ENCODE measurements around the gene ATP9B. TPM values are rescaled to one million over a fixed set of nuclear protein-coding genes. Genes with fewer than 3 reads are reported as not detected.

The ATP9B gene
- total RNA-seq, 1 donor from 2014 or later, result 37.3 TPM

DNA sequence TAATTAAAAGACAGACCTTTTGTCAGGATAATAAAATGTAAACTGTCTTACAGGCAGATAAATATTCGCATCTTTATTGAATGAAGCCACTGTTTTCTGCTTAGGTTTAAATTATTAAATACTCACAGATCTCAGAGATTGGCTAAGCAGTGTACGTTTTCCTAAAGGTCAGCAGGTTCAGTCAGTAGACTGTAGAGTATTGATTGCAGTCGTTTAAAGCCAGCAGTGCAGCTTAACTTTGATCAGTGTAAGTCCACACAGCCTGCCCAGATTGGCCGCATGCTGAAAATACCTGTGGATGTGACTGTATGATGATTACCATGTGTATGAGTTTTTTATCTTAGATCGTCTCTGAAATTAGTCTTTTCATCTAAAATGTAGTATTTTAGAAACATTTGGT is 42.3 kb downstream of the ATP9B start:
- no peaks in the 10 kb centered on the region for H3K9me3 Mint-ChIP-seq (ENCODE audit: unreplicated experiment)

GRCh38 chr18:79117385-79117784 is 48.2 kb downstream of the ATP9B start:
- H3K27ac Mint-ChIP-seq (ENCODE audit: unreplicated experiment), result no peak overlapping the region
- peaks cover 3% of the 10 kb centered on the region for H3K36me3 Mint-ChIP-seq (ENCODE audit: low read depth, unreplicated experiment)
- H3K9me3 Mint-ChIP-seq (ENCODE audit: unreplicated experiment), result no peaks in the 10 kb centered on the region
- TF ChIP-seq, protein P1, sequence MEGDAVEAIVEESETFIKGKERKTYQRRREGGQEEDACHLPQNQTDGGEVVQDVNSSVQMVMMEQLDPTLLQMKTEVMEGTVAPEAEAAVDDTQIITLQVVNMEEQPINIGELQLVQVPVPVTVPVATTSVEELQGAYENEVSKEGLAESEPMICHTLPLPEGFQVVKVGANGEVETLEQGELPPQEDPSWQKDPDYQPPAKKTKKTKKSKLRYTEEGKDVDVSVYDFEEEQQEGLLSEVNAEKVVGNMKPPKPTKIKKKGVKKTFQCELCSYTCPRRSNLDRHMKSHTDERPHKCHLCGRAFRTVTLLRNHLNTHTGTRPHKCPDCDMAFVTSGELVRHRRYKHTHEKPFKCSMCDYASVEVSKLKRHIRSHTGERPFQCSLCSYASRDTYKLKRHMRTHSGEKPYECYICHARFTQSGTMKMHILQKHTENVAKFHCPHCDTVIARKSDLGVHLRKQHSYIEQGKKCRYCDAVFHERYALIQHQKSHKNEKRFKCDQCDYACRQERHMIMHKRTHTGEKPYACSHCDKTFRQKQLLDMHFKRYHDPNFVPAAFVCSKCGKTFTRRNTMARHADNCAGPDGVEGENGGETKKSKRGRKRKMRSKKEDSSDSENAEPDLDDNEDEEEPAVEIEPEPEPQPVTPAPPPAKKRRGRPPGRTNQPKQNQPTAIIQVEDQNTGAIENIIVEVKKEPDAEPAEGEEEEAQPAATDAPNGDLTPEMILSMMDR (IDR thresholded peaks at IDR 0.05; ENCODE audit: unreplicated experiment), result no peak
- H3K4me1 Mint-ChIP-seq (ENCODE audit: unreplicated experiment), result peaks cover 15% of the 10 kb centered on the region
- no peak overlapping the region for H3K4me3 Mint-ChIP-seq (ENCODE audit: unreplicated experiment)
- no peak for DNase-seq (ENCODE audit: low spot score)
- H3K27me3 Mint-ChIP-seq (ENCODE audit: unreplicated experiment), result no peaks in the 10 kb centered on the region

More for the DNA sequence above, 42.3 kb downstream of the ATP9B start:
- no peak overlapping the region for H3K4me3 Mint-ChIP-seq (ENCODE audit: unreplicated experiment)
- TF ChIP-seq, protein P1 (IDR thresholded peaks at IDR 0.05; ENCODE audit: unreplicated experiment), result no peak
- no peak for DNase-seq (ENCODE audit: low spot score)
- H3K4me1 Mint-ChIP-seq (ENCODE audit: unreplicated experiment), result peaks cover 7% of the 10 kb centered on the region
- no peak overlapping the region for H3K27ac Mint-ChIP-seq (ENCODE audit: unreplicated experiment)
- peaks cover 9% of the 10 kb centered on the region for H3K36me3 Mint-ChIP-seq (ENCODE audit: low read depth, unreplicated experiment)
- H3K27me3 Mint-ChIP-seq (ENCODE audit: unreplicated experiment), result no peaks in the 10 kb centered on the region

- H3K27me3 Mint-ChIP-seq (ENCODE audit: unreplicated experiment), result no peaks in the 10 kb centered on the region
- H3K9me3 Mint-ChIP-seq (ENCODE audit: unreplicated experiment), result no peaks in the 10 kb centered on the region
- H3K36me3 Mint-ChIP-seq (ENCODE audit: low read depth, unreplicated experiment), result peaks cover 3% of the 10 kb centered on the region
- no peak overlapping the region for H3K4me3 Mint-ChIP-seq (ENCODE audit: unreplicated experiment)
- peaks cover 15% of the 10 kb centered on the region for H3K4me1 Mint-ChIP-seq (ENCODE audit: unreplicated experiment)
- TF ChIP-seq, protein P1 (IDR thresholded peaks at IDR 0.05; ENCODE audit: unreplicated experiment), result no peak
- no peak overlapping the region for H3K27ac Mint-ChIP-seq (ENCODE audit: unreplicated experiment)
- no peak for DNase-seq (ENCODE audit: low spot score)
Measured at GRCh38 chr18:79117788-79118187, 48.6 kb downstream of the ATP9B start.

- peaks cover 15% of the 10 kb centered on the region for H3K4me1 Mint-ChIP-seq (ENCODE audit: unreplicated experiment)
- DNase-seq (ENCODE audit: low spot score), result no peak
- TF ChIP-seq, protein P1 (IDR thresholded peaks at IDR 0.05; ENCODE audit: unreplicated experiment), result no peak
- no peaks in the 10 kb centered on the region for H3K27me3 Mint-ChIP-seq (ENCODE audit: unreplicated experiment)
- no peaks in the 10 kb centered on the region for H3K9me3 Mint-ChIP-seq (ENCODE audit: unreplicated experiment)
- H3K27ac Mint-ChIP-seq (ENCODE audit: unreplicated experiment), result no peak overlapping the region
- peaks cover 8% of the 10 kb centered on the region for H3K36me3 Mint-ChIP-seq (ENCODE audit: low read depth, unreplicated experiment)
- H3K4me3 Mint-ChIP-seq (ENCODE audit: unreplicated experiment), result no peak overlapping the region
Measured at GRCh38 chr18:79118797-79119196, 49.6 kb downstream of the ATP9B start.

- Mint-ChIP-seq H3K9me3 (ENCODE audit: unreplicated experiment) (no peaks in the 10 kb centered on the region), H3K4me1 (ENCODE audit: unreplicated experiment) (peaks cover 9% of the 10 kb centered on the region), H3K36me3 (ENCODE audit: low read depth, unreplicated experiment) (peaks cover 6% of the 10 kb centered on the region), H3K27ac (ENCODE audit: unreplicated experiment) (no peak overlapping the region), H3K4me3 (ENCODE audit: unreplicated experiment) (no peak overlapping the region), H3K27me3 (ENCODE audit: unreplicated experiment) (peaks cover 2% of the 10 kb centered on the region)
- TF ChIP-seq, protein P1 (IDR thresholded peaks at IDR 0.05; ENCODE audit: unreplicated experiment), result no peak
- DNase-seq (ENCODE audit: low spot score), result no peak
Measured at GRCh38 chr18:79121746-79122474, 52.7 kb downstream of the ATP9B start.

All from endothelial cell (in vitro differentiated cells).